ENCODE data around the gene PCNX2. TPM values are rescaled to one million over a fixed set of nuclear protein-coding genes. Genes with fewer than 3 reads are reported as not detected.

PCNX2 gene
- total RNA-seq, 1 donor from 2014 or later: 23.5 TPM

- Histone ChIP-seq H3K27ac (ENCODE audit: low read depth, low read length) (no peak overlapping the region), H3K9ac (ENCODE audit: low read depth in 1 of 3, low read length in 3 of 3) (no peak overlapping the region), H3K9me3 (ENCODE audit: control insufficient read depth in 3 of 3, low read length in 3 of 3) (no peaks in the 10 kb centered on the region), H3K36me3 (ENCODE audit: control insufficient read depth in 3 of 3, insufficient read depth in 3 of 3, low read length in 3 of 3) (no peaks in the 10 kb centered on the region), H3K27me3 (ENCODE audit: control insufficient read depth in 3 of 3, insufficient read depth in 3 of 3, low read length in 3 of 3) (peaks cover 0 to 3% (median 2%) of the 10 kb centered on the region in 3 donors), H3K4me1 (ENCODE audit: control insufficient read depth in 3 of 3, insufficient read depth in 3 of 3, low read length in 3 of 3) (peaks cover 0 to under 1% (median 0%) of the 10 kb centered on the region in 3 donors), H3K4me3 (ENCODE audit: low read length in 3 of 3) (no peak overlapping the region)
Measured at GRCh38 chr1:233334092-233334491, 38.6 kb upstream of the PCNX2 start.

GRCh38 chr1:233333086-233333485, 37.6 kb upstream of the PCNX2 start:
- H3K27ac ChIP-seq (ENCODE audit: low read depth, low read length): no peak overlapping the region
- peaks cover 3 to 9% (median 7%) of the 10 kb centered on the region in 3 donors for H3K4me1 ChIP-seq (ENCODE audit: control insufficient read depth in 3 of 3, insufficient read depth in 3 of 3, low read length in 3 of 3)
- no peak overlapping the region for H3K4me3 ChIP-seq (ENCODE audit: low read length in 3 of 3)
- H3K36me3 ChIP-seq (ENCODE audit: control insufficient read depth in 3 of 3, insufficient read depth in 3 of 3, low read length in 3 of 3): no peaks in the 10 kb centered on the region
- no peaks in the 10 kb centered on the region for H3K9me3 ChIP-seq (ENCODE audit: control insufficient read depth in 3 of 3, low read length in 3 of 3)
- H3K9ac ChIP-seq (ENCODE audit: low read depth in 1 of 3, low read length in 3 of 3): no peak overlapping the region
- H3K27me3 ChIP-seq (ENCODE audit: control insufficient read depth in 3 of 3, insufficient read depth in 3 of 3, low read length in 3 of 3): peaks cover 0 to 13% (median 4%) of the 10 kb centered on the region in 3 donors

GRCh38 chr1:233331676-233332519, 36.4 kb upstream of the PCNX2 start:
- H3K36me3 ChIP-seq (ENCODE audit: control insufficient read depth in 3 of 3, insufficient read depth in 3 of 3, low read length in 3 of 3): no peaks in the 10 kb centered on the region
- no peak overlapping the region for H3K27ac ChIP-seq (ENCODE audit: low read depth, low read length)
- H3K27me3 ChIP-seq (ENCODE audit: control insufficient read depth in 3 of 3, insufficient read depth in 3 of 3, low read length in 3 of 3): peaks cover 0 to 17% (median 6%) of the 10 kb centered on the region in 3 donors
- peaks cover 6 to 14% (median 11%) of the 10 kb centered on the region in 3 donors for H3K4me1 ChIP-seq (ENCODE audit: control insufficient read depth in 3 of 3, insufficient read depth in 3 of 3, low read length in 3 of 3)
- H3K9me3 ChIP-seq (ENCODE audit: control insufficient read depth in 3 of 3, low read length in 3 of 3): no peaks in the 10 kb centered on the region
- no peak overlapping the region for H3K4me3 ChIP-seq (ENCODE audit: low read length in 3 of 3)
- no peak overlapping the region for H3K9ac ChIP-seq (ENCODE audit: low read depth in 1 of 3, low read length in 3 of 3)

- Histone ChIP-seq H3K27ac (ENCODE audit: low read depth, low read length) (no peak overlapping the region), H3K4me3 (ENCODE audit: low read length in 3 of 3) (peak overlapping the region in 2 of 3 donors; percentile 69 to 71), H3K4me1 (ENCODE audit: control insufficient read depth in 3 of 3, insufficient read depth in 3 of 3, low read length in 3 of 3) (peaks cover 6 to 14% (median 11%) of the 10 kb centered on the region in 3 donors), H3K9me3 (ENCODE audit: control insufficient read depth in 3 of 3, low read length in 3 of 3) (no peaks in the 10 kb centered on the region), H3K9ac (ENCODE audit: low read depth in 1 of 3, low read length in 3 of 3) (no peak overlapping the region), H3K36me3 (ENCODE audit: control insufficient read depth in 3 of 3, insufficient read depth in 3 of 3, low read length in 3 of 3) (no peaks in the 10 kb centered on the region), H3K27me3 (ENCODE audit: control insufficient read depth in 3 of 3, insufficient read depth in 3 of 3, low read length in 3 of 3) (peaks cover 3 to 20% (median 4%) of the 10 kb centered on the region in 3 donors)
Measured at GRCh38 chr1:233328142-233328921, 32.8 kb upstream of the PCNX2 start.

GRCh38 chr1:233327651-233328141, 32.2 kb upstream of the PCNX2 start, which contains the start of gene MAP3K21:
MAP3K21 (plus strand) TSS chr1:233327724; CDS start chr1:233328029, 305 bp downstream.
- Histone ChIP-seq H3K36me3 (ENCODE audit: control insufficient read depth in 3 of 3, insufficient read depth in 3 of 3, low read length in 3 of 3) (no peaks in the 10 kb centered on the region), H3K9me3 (ENCODE audit: control insufficient read depth in 3 of 3, low read length in 3 of 3) (no peaks in the 10 kb centered on the region), H3K4me3 (ENCODE audit: low read length in 3 of 3) (peak within 1 kb of the TSS; percentile 48 to 71 (median 69)), H3K9ac (ENCODE audit: low read depth in 1 of 3, low read length in 3 of 3) (peak within 1 kb of the TSS in 1 of 3 donors; percentile 25), H3K4me1 (ENCODE audit: control insufficient read depth in 3 of 3, insufficient read depth in 3 of 3, low read length in 3 of 3) (peaks cover 6 to 14% (median 11%) of the 10 kb centered on the region in 3 donors), H3K27ac (ENCODE audit: low read depth, low read length) (no peak within 1 kb of the TSS), H3K27me3 (ENCODE audit: control insufficient read depth in 3 of 3, insufficient read depth in 3 of 3, low read length in 3 of 3) (peaks cover 4 to 20% (median 4%) of the 10 kb centered on the region in 3 donors)

- Histone ChIP-seq H3K4me1 (ENCODE audit: control insufficient read depth in 3 of 3, insufficient read depth in 3 of 3, low read length in 3 of 3) (peaks cover 6 to 14% (median 11%) of the 10 kb centered on the region in 3 donors), H3K9me3 (ENCODE audit: control insufficient read depth in 3 of 3, low read length in 3 of 3) (no peaks in the 10 kb centered on the region), H3K9ac (ENCODE audit: low read depth in 1 of 3, low read length in 3 of 3) (no peak overlapping the region), H3K36me3 (ENCODE audit: control insufficient read depth in 3 of 3, insufficient read depth in 3 of 3, low read length in 3 of 3) (no peaks in the 10 kb centered on the region), H3K4me3 (ENCODE audit: low read length in 3 of 3) (peak overlapping the region in 2 of 3 donors; percentile 30 to 71), H3K27ac (ENCODE audit: low read depth, low read length) (no peak overlapping the region), H3K27me3 (ENCODE audit: control insufficient read depth in 3 of 3, insufficient read depth in 3 of 3, low read length in 3 of 3) (peaks cover 4 to 20% (median 4%) of the 10 kb centered on the region in 3 donors)
Measured at GRCh38 chr1:233326811-233327650, 31.5 kb upstream of the PCNX2 start.

GRCh38 chr1:233326319-233326718, 30.8 kb upstream of the PCNX2 start:
- Histone ChIP-seq H3K36me3 (ENCODE audit: control insufficient read depth in 3 of 3, insufficient read depth in 3 of 3, low read length in 3 of 3) (no peaks in the 10 kb centered on the region), H3K27ac (ENCODE audit: low read depth, low read length) (no peak overlapping the region), H3K9me3 (ENCODE audit: control insufficient read depth in 3 of 3, low read length in 3 of 3) (no peaks in the 10 kb centered on the region), H3K27me3 (ENCODE audit: control insufficient read depth in 3 of 3, insufficient read depth in 3 of 3, low read length in 3 of 3) (peaks cover 4 to 20% (median 4%) of the 10 kb centered on the region in 3 donors), H3K4me1 (ENCODE audit: control insufficient read depth in 3 of 3, insufficient read depth in 3 of 3, low read length in 3 of 3) (peaks cover 6 to 14% (median 11%) of the 10 kb centered on the region in 3 donors), H3K9ac (ENCODE audit: low read depth in 1 of 3, low read length in 3 of 3) (no peak overlapping the region), H3K4me3 (ENCODE audit: low read length in 3 of 3) (no peak overlapping the region)

GRCh38 chr1:233323718-233324117, 28.2 kb upstream of the PCNX2 start:
- no peaks in the 10 kb centered on the region for H3K9me3 ChIP-seq (ENCODE audit: control insufficient read depth in 3 of 3, low read length in 3 of 3)

GRCh38 chr1:233320023-233320422, 24.5 kb upstream of the PCNX2 start:
- Histone ChIP-seq H3K9me3 (ENCODE audit: control insufficient read depth in 3 of 3, low read length in 3 of 3) (no peaks in the 10 kb centered on the region), H3K27ac (ENCODE audit: low read depth, low read length) (no peak overlapping the region)

More at GRCh38 chr1:233323718-233324117, 28.2 kb upstream of the PCNX2 start:
- Histone ChIP-seq H3K36me3 (ENCODE audit: control insufficient read depth in 3 of 3, insufficient read depth in 3 of 3, low read length in 3 of 3) (no peaks in the 10 kb centered on the region), H3K4me3 (ENCODE audit: low read length in 3 of 3) (no peak overlapping the region), H3K27ac (ENCODE audit: low read depth, low read length) (no peak overlapping the region), H3K9ac (ENCODE audit: low read depth in 1 of 3, low read length in 3 of 3) (no peak overlapping the region), H3K27me3 (ENCODE audit: control insufficient read depth in 3 of 3, insufficient read depth in 3 of 3, low read length in 3 of 3) (peaks cover 9 to 12% (median 12%) of the 10 kb centered on the region in 3 donors), H3K4me1 (ENCODE audit: control insufficient read depth in 3 of 3, insufficient read depth in 3 of 3, low read length in 3 of 3) (peaks cover 6 to 10% (median 9%) of the 10 kb centered on the region in 3 donors)

More at GRCh38 chr1:233320023-233320422, 24.5 kb upstream of the PCNX2 start:
- H3K27me3 ChIP-seq (ENCODE audit: control insufficient read depth in 3 of 3, insufficient read depth in 3 of 3, low read length in 3 of 3): peaks cover 0 to 10% (median 9%) of the 10 kb centered on the region in 3 donors
- no peak overlapping the region for H3K9ac ChIP-seq (ENCODE audit: low read depth in 1 of 3, low read length in 3 of 3)
- H3K4me1 ChIP-seq (ENCODE audit: control insufficient read depth in 3 of 3, insufficient read depth in 3 of 3, low read length in 3 of 3): no peaks in the 10 kb centered on the region
- H3K36me3 ChIP-seq (ENCODE audit: control insufficient read depth in 3 of 3, insufficient read depth in 3 of 3, low read length in 3 of 3): no peaks in the 10 kb centered on the region
- no peak overlapping the region for H3K4me3 ChIP-seq (ENCODE audit: low read length in 3 of 3)

Measured in skeletal muscle tissue (tissue), 4 donors.